Neural cell (in vitro differentiated cells): ENCODE measurements around the gene HPSE2. TPM values are rescaled to one million over a fixed set of nuclear protein-coding genes. Genes with fewer than 3 reads are reported as not detected.

Experiments
- H2AFZ ChIP-seq: fragments of 200-600, 300-800 bp; sonication (generic), shearing (Covaris generic); 2 replicates; pipeline ENCODE4 v1.6.0; 2014; ENCODE audit warnings: low read depth, mild to moderate bottlenecking, antibody characterized with exemption, low read length, moderate library complexity
- H3F3A ChIP-seq: fragments of 200-600 bp; shearing (Covaris generic); 2 replicates; pipeline ENCODE4 v1.6.1; 2016; ENCODE audit warnings: mild to moderate bottlenecking, moderate library complexity, mixed read lengths, antibody characterized with exemption, low read length; ENCODE audit not compliant: insufficient read depth, poor library complexity, severe bottlenecking
- H3K27ac ChIP-seq: fragments of 200-600, 300-800 bp; sonication (generic), shearing (Covaris generic); 2 replicates; pipeline ENCODE4 v1.5.1; 2014; ENCODE audit warnings: mild to moderate bottlenecking, low read length, moderate library complexity
- H3K27me3 ChIP-seq: fragments of 300-800, 200-600 bp; sonication (generic), shearing (Covaris generic); 2 replicates; pipeline ENCODE4 v1.6.0; 2014; ENCODE audit warnings: mild to moderate bottlenecking, low read depth, low read length, moderate library complexity; ENCODE audit not compliant: insufficient read depth
- H3K36me3 ChIP-seq: fragments of 300-800, 200-600 bp; sonication (generic), shearing (Covaris generic); 2 replicates; pipeline ENCODE4 v1.5.1; 2014; ENCODE audit warnings: mild to moderate bottlenecking, antibody characterized with exemption, low read length, moderate library complexity; ENCODE audit not compliant: insufficient read depth
- H3K4me2 ChIP-seq: fragments of 300-800, 200-600 bp; sonication (generic), shearing (Covaris generic); 2 replicates; pipeline ENCODE4 v1.6.0; 2014; ENCODE audit warnings: mild to moderate bottlenecking, low read length
- H3K4me3 ChIP-seq: fragments of 300-800, 200-600 bp; sonication (generic), shearing (Covaris generic); 2 replicates; pipeline ENCODE4 v1.5.1; 2014; ENCODE audit warnings: mild to moderate bottlenecking, low read length, moderate library complexity
- H3K79me2 ChIP-seq: fragments of 200-600 bp; shearing (Covaris generic); replicated peaks from 2 replicates; pipeline ENCODE4 v1.6.0; 2014; ENCODE audit warnings: mild to moderate bottlenecking, low read length, moderate library complexity; ENCODE audit not compliant: insufficient read depth
- H3K9ac ChIP-seq: fragments of 300-800, 200-600 bp; sonication (generic), shearing (Covaris generic); 2 replicates; pipeline ENCODE4 v1.6.1; 2016; ENCODE audit warnings: mild to moderate bottlenecking, low read length, mixed read lengths
- H3K9me2 ChIP-seq: fragments of 200-600 bp; shearing (Covaris generic); 2 replicates; pipeline ENCODE4 v1.6.1; 2016; ENCODE audit warnings: mild to moderate bottlenecking, low read length, mixed read lengths; ENCODE audit not compliant: insufficient read depth
- H3K9me3 ChIP-seq: fragments of 200-600, 300-800 bp; sonication (generic), shearing (Covaris generic); 2 replicates; pipeline ENCODE4 v1.6.1; 2016; ENCODE audit warnings: mild to moderate bottlenecking, mixed run types, low read length, moderate library complexity, mixed read lengths
- H4K20me1 ChIP-seq: fragments of 200-600 bp; shearing (Covaris generic); 2 replicates; pipeline ENCODE4 v1.6.1; 2016; ENCODE audit warnings: mild to moderate bottlenecking, mixed run types; ENCODE audit not compliant: insufficient read depth
- CTCF ChIP-seq: fragments of 450-650 bp; IDR thresholded peaks from 2 replicates; pipeline ENCODE4 v1.5.1; 2014; ENCODE audit warnings: antibody characterized with exemption, mild to moderate bottlenecking, moderate library complexity; ENCODE audit not compliant: poor library complexity, severe bottlenecking
- EP300 ChIP-seq: fragments of 450-650 bp; conservative IDR thresholded peaks from 2 replicates; pipeline ENCODE4 v1.6.1; 2014; ENCODE audit warnings: antibody characterized with exemption, mild to moderate bottlenecking, moderate library complexity; ENCODE audit not compliant: poor library complexity, severe bottlenecking
- EZH2 ChIP-seq: fragments of 200-600, 300-800 bp; shearing (Covaris generic), sonication (generic); IDR thresholded peaks from 2 replicates; pipeline ENCODE4 v1.6.1; 2014; ENCODE audit warnings: antibody characterized with exemption, low read length, borderline replicate concordance, mild to moderate bottlenecking; ENCODE audit not compliant: insufficient read depth, poor library complexity, severe bottlenecking
- MXI1 ChIP-seq: fragments of 450-650 bp; conservative IDR thresholded peaks from 2 replicates; pipeline ENCODE4 v1.6.1; 2014; ENCODE audit warnings: antibody characterized with exemption, mild to moderate bottlenecking; ENCODE audit not compliant: poor library complexity, severe bottlenecking
- POLR2AphosphoS5 ChIP-seq: IDR thresholded peaks from 2 replicates; pipeline ENCODE4 v1.6.1; 2012
- RAD21 ChIP-seq: fragments of 450-650 bp; conservative IDR thresholded peaks from 2 replicates; pipeline ENCODE4 v1.6.1; 2014; ENCODE audit warnings: antibody characterized with exemption, mild to moderate bottlenecking, moderate library complexity
- REST ChIP-seq: IDR thresholded peaks from 2 replicates; pipeline ENCODE4 v1.6.1; 2012; ENCODE audit warnings: borderline replicate concordance
- SMC3 ChIP-seq: fragments of 450-650 bp; conservative IDR thresholded peaks from 2 replicates; pipeline ENCODE4 v1.6.1; 2014; ENCODE audit warnings: antibody characterized with exemption, mild to moderate bottlenecking, moderate library complexity; ENCODE audit not compliant: poor library complexity
- polyA plus RNA-seq: library from polyadenylated mRNA; depleted of rRNA; stranded (reverse); fragments of >200 nt; gene quantifications from 2 replicates; pipeline ENCODE4 v1.2.3, GENCODE V29; 2014

HPSE2 gene
- polyA plus RNA-seq, 1 donor from 2014 or later, result not detected

GRCh38 chr10:98646998-98647917 is 588.4 kb downstream of the HPSE2 start:
- Histone ChIP-seq H3K79me2 (no peaks in the 10 kb centered on the region), H2AFZ (no peak overlapping the region), H3K9ac (no peak overlapping the region), H3K36me3 (no peaks in the 10 kb centered on the region), H3F3A (peaks cover 3% of the 10 kb centered on the region), H3K27me3 (no peaks in the 10 kb centered on the region), H3K27ac (no peak overlapping the region), H3K9me2 (no peaks in the 10 kb centered on the region), H4K20me1 (no peaks in the 10 kb centered on the region), H3K4me2 (no peak overlapping the region), H3K4me3 (no peak overlapping the region), H3K9me3 (no peaks in the 10 kb centered on the region)
- TF ChIP-seq REST (peak; percentile 30), SMC3 (no peak), CTCF (no peak), POLR2AphosphoS5 (no peak), MXI1 (no peak), EP300 (no peak)

- Histone ChIP-seq H3F3A (peaks cover 3% of the 10 kb centered on the region), H3K4me3 (no peak overlapping the region), H3K9me3 (no peaks in the 10 kb centered on the region), H3K27ac (no peak overlapping the region), H3K9ac (no peak overlapping the region), H3K27me3 (no peaks in the 10 kb centered on the region), H3K36me3 (no peaks in the 10 kb centered on the region), H3K9me2 (no peaks in the 10 kb centered on the region), H3K4me2 (no peak overlapping the region), H3K79me2 (no peaks in the 10 kb centered on the region), H2AFZ (no peak overlapping the region), H4K20me1 (no peaks in the 10 kb centered on the region)
- TF ChIP-seq RAD21 (no peak), EZH2 (no peak), REST (no peak), MXI1 (no peak), EP300 (no peak), CTCF (no peak), SMC3 (no peak)
Observed at GRCh38 chr10:98644466-98644865, 591.2 kb downstream of the HPSE2 start.
